Transverse colon (tissue), 4 donors: ENCODE measurements around the gene CELF4. TPM values are rescaled to one million over a fixed set of nuclear protein-coding genes. Genes with fewer than 3 reads are reported as not detected.

Experiments used
- DNase-seq: peaks from one replicate; pipeline ENCODE4 v3.0.0-alpha.2; 2019
- H3K27ac ChIP-seq, 4 donors: fragments of 200-600 bp; sonication (generic); 2 replicates each; pipeline ENCODE4 v1.5.1; 2016 to 2018; ENCODE audit warnings: inconsistent platforms in 4 of 4
- H3K27me3 ChIP-seq: fragments of 200-600 bp; sonication (generic); 2 replicates; pipeline ENCODE4 v1.5.1; 2017; ENCODE audit warnings: inconsistent platforms
- H3K36me3 ChIP-seq, 4 donors: fragments of 200-600 bp; sonication (generic); 2 replicates each; pipeline ENCODE4 v1.5.1; 2017 to 2019; ENCODE audit warnings: inconsistent platforms in 4 of 4
- H3K4me1 ChIP-seq, 4 donors: fragments of 200-600 bp; sonication (generic); 2 replicates each; pipeline ENCODE4 v1.5.1; 2017 to 2020; ENCODE audit warnings: inconsistent platforms in 4 of 4
- H3K4me3 ChIP-seq, 4 donors: fragments of 200-600 bp; sonication (generic); 1 replicate in 1 of 4; 2 replicates in 3 of 4; pipeline versions ENCODE4 v1.5.1 to v1.6.1; 2017 to 2019; ENCODE audit warnings: inconsistent platforms in 4 of 4
- H3K9me3 ChIP-seq, 2 donors: fragments of 200-600 bp; sonication (generic); 2 replicates each; pipeline ENCODE4 v1.5.1; 2017 to 2019; ENCODE audit warnings: inconsistent platforms in 2 of 2
- EP300 ChIP-seq: sonication (generic); formaldehyde crosslinking; IDR thresholded peaks from one replicate; pipeline ENCODE4 v1.6.1; 2017; ENCODE audit warnings: antibody characterized with exemption, low read depth
- POLR2A ChIP-seq: fragments of 450-650 bp; IDR thresholded peaks from one replicate; pipeline ENCODE4 v1.6.1; 2016; ENCODE audit warnings: antibody characterized with exemption, mild to moderate bottlenecking, moderate library complexity
- POLR2AphosphoS5 ChIP-seq, 3 donors: sonication (generic); formaldehyde crosslinking; IDR thresholded peaks; one replicate each; pipeline ENCODE4 v1.6.1; 2016; ENCODE audit warnings: antibody characterized with exemption in 3 of 3
- WGBS, 2 donors: methylation state at CpG; one replicate each; pipeline ENCODE4 v1.1.5; 2018; ENCODE audit warnings: low coverage in 1 of 2; 5-methylcytosine and 5-hydroxymethylcytosine counted together
- in situ Hi-C, 4 donors: fragments of 200-750 bp; cut with MboI; loops; one replicate each; pipeline versions ENCODE4 v1.15.0 to v1.15.1; 2017; ENCODE audit warnings: low sequenced_read_pairs in 3 of 4, low pct_ligation_motif_present in 1 of 4, low pct_unique_long_range_greater_than_20kb in 1 of 4
- intact Hi-C: fragments of 100-400 bp; cut with DNase I; formaldehyde crosslinking; loops from one replicate; pipeline ENCODE4 v1.15.1; 2023; ENCODE audit warnings: low total_unique reads
- total RNA-seq, 4 donors: library from RNA; depleted of rRNA; stranded (reverse); fragments of >200 nt; gene quantifications; one replicate each; pipeline ENCODE4 v1.1.0, GENCODE V29; 2016
- TF ChIP-seq, protein P1 (sequence below), 5 experiments: fragments of 200-600 bp in 3 of 5; fragments of 450-650 bp in 2 of 5; sonication (generic) in 3 of 5; IDR thresholded peaks; 1 replicate in 2 of 5; 2 replicates in 3 of 5; pipeline ENCODE4 v1.5.1; 2016 to 2017; ENCODE audit warnings: antibody characterized with exemption in 5 of 5, inconsistent platforms in 3 of 5, mild to moderate bottlenecking in 2 of 5, moderate library complexity in 1 of 5

CELF4 gene
- total RNA-seq, 4 donors from 2014 or later: 0.14 to 0.75 TPM; not detected in 2

DNA sequence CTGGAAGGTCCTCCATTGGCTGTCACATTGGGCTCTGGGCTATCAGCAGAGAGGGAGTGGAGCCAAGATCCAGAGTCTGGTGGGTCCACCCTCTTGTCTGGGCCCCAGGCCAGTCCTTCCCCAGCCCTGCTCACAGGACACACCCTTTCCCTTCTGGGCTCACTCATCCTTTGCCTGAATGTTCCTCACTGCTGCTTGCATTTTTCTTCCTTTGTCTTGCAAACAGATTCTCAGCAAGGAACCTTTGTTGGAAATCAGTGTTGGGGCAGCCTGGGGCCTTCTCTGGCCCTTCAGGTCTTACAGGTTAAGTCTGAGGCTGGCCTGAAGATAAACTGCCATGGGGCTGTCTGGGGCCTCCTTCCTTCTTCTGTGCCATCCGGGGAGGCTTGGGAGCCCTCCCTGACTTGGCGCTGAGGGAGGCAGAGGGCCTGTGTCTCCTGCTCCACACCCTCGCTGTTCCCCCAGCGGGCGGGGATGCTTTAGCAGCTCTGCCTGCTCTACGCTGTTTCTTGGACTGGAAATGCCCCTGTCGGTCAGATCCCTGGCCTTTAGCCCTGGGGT, 11.5 kb upstream of the CELF4 start:
- in situ Hi-C loops: no loop called here
- H3K4me3 ChIP-seq: no peak overlapping the region
- DNase-seq: no peak

DNA sequence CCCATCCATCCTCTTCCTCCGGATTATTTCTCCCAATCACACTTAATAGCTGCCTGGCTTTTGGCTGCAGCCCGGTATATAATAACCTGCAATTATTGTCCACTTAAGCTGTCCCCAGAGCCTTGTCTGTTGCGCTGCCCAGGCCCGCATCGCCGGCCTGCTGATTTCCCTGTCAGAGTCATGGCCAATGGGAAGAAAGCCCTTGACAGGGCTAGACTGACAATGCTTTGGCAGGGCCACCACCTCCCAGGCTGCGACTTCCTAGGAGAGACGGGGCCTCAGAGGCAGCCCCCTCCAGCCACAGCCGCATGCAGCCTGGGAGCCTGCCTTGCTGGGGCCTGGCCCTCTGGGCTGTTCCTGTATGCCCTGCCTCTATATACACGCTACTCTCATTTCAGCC, 10.0 kb upstream of the CELF4 start:
- intact Hi-C loops (no loop called here), in situ Hi-C loops (no loop called here)
- H3K36me3 ChIP-seq: no peaks in the 10 kb centered on the region
- peaks cover 29% of the 10 kb centered on the region for H3K27me3 ChIP-seq
- no peaks in the 10 kb centered on the region for H3K9me3 ChIP-seq
- TF ChIP-seq POLR2AphosphoS5 (IDR thresholded peaks at IDR 0.05) (no peak), POLR2A (no peak), EP300 (no peak)
- TF ChIP-seq, protein P1, sequence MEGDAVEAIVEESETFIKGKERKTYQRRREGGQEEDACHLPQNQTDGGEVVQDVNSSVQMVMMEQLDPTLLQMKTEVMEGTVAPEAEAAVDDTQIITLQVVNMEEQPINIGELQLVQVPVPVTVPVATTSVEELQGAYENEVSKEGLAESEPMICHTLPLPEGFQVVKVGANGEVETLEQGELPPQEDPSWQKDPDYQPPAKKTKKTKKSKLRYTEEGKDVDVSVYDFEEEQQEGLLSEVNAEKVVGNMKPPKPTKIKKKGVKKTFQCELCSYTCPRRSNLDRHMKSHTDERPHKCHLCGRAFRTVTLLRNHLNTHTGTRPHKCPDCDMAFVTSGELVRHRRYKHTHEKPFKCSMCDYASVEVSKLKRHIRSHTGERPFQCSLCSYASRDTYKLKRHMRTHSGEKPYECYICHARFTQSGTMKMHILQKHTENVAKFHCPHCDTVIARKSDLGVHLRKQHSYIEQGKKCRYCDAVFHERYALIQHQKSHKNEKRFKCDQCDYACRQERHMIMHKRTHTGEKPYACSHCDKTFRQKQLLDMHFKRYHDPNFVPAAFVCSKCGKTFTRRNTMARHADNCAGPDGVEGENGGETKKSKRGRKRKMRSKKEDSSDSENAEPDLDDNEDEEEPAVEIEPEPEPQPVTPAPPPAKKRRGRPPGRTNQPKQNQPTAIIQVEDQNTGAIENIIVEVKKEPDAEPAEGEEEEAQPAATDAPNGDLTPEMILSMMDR (IDR thresholded peaks at IDR 0.05): no peak
- DNase-seq: no peak
- 82 to 83% methylated on average over 3 to 10 of the region's 10 CpGs for whole genome bisulfite sequencing, 2 donors
- H3K27ac ChIP-seq: no peak overlapping the region
- H3K4me3 ChIP-seq: no peak overlapping the region
- H3K4me1 ChIP-seq: no peaks in the 10 kb centered on the region

More for the DNA sequence above, 11.5 kb upstream of the CELF4 start:
- 60% methylated on average over 7 of the region's 7 CpGs; no CpG with 5 or more reads in 1 of the 2 donors for WGBS, 2 donors
- Histone ChIP-seq H3K4me1 (no peaks in the 10 kb centered on the region), H3K36me3 (no peaks in the 10 kb centered on the region), H3K27me3 (peaks cover 15% of the 10 kb centered on the region), H3K27ac (no peak overlapping the region), H3K9me3 (no peaks in the 10 kb centered on the region)
- no peak for TF ChIP-seq POLR2A
- TF ChIP-seq EP300: no peak
- TF ChIP-seq, protein P1 (IDR thresholded peaks at IDR 0.05): no peak
- TF ChIP-seq POLR2AphosphoS5 (IDR thresholded peaks at IDR 0.05): no peak
- intact Hi-C loops: no loop called here

DNA sequence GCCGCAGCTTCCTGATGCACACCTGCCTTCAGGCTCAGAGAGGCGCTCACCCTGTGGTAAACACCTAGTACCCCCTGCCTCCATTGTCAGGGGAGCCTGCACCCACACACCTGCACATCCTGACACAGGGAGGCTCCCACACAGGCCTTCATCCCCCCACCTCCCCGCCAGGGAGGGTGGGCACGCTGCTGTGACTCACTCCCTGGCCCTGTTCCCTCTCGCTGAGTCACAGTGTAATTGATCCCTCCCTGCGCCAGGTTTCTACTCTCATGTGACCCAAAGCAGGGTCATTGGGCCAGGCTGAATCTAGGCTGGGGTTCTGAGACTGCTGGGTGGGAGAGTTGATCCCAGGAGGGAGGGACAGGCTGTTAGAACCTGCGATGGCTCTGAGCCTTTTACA, 8.5 kb upstream of the CELF4 start:
- no peak for DNase-seq
- no peak for TF ChIP-seq EP300
- TF ChIP-seq POLR2A: no peak
- no peak for TF ChIP-seq POLR2AphosphoS5 (IDR thresholded peaks at IDR 0.05)
- TF ChIP-seq, protein P1 (IDR thresholded peaks at IDR 0.05): no peak
- peaks cover 36% of the 10 kb centered on the region for H3K27me3 ChIP-seq
- 73% methylated on average over 7 of the region's 7 CpGs; no CpG with 5 or more reads in 1 of the 2 donors for WGBS, 2 donors
- no peaks in the 10 kb centered on the region for H3K4me1 ChIP-seq
- no peak overlapping the region for H3K27ac ChIP-seq
- H3K4me3 ChIP-seq: no peak overlapping the region
- no peaks in the 10 kb centered on the region for H3K36me3 ChIP-seq
- H3K9me3 ChIP-seq: no peaks in the 10 kb centered on the region
- intact Hi-C loops: no loop called here
- in situ Hi-C loops: no loop called here

DNA sequence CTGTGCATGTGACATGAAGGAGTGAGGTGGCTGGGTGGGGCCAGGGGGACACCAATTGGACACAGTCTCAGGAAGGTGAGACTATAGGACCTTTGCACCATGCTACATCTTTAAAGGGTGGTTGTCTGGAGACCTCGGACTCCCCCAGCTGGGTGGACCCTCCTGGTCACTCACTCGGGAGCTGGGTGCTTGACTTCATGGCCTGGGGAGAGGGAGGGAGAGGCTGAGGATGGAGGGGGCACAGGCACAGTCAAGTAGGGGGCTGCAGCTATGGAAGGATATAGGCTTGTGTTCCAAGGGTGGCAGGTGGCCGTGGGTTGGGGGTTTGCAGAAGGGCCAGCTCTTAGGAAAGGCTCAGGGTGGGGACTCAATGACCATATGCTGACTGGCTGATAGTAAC, 7.1 kb upstream of the CELF4 start:
- H3K27ac ChIP-seq: no peak overlapping the region
- intact Hi-C loops (no loop called here), in situ Hi-C loops (no loop called here)
- 60% methylated on average over 3 of the region's 3 CpGs; no CpG with 5 or more reads in 1 of the 2 donors for WGBS, 2 donors
- DNase-seq: no peak
- no peaks in the 10 kb centered on the region for H3K9me3 ChIP-seq
- peaks cover 0 to 3% (median under 1%) of the 10 kb centered on the region in 4 donors for H3K4me1 ChIP-seq
- no peaks in the 10 kb centered on the region for H3K36me3 ChIP-seq
- peaks cover 42% of the 10 kb centered on the region for H3K27me3 ChIP-seq
- no peak overlapping the region for H3K4me3 ChIP-seq
- no peak for TF ChIP-seq POLR2AphosphoS5 (IDR thresholded peaks at IDR 0.05)
- TF ChIP-seq POLR2A: no peak
- TF ChIP-seq, protein P1 (IDR thresholded peaks at IDR 0.05): no peak
- no peak for TF ChIP-seq EP300
